NCI-H2196 treated with DMSO at 0.1 percent for 48 hours (cell line): ENCODE measurements around the gene SMPD1.
A peak's percentile ranks its signal among the peaks of the same experiment; 100 is the strongest.

Experiments used
- DNase-seq: peaks from one replicate; lab custom pipeline; 2025; ENCODE audit not compliant: unreplicated experiment; lab: John Stamatoyannopoulos, UW

The SMPD1 gene

DNA sequence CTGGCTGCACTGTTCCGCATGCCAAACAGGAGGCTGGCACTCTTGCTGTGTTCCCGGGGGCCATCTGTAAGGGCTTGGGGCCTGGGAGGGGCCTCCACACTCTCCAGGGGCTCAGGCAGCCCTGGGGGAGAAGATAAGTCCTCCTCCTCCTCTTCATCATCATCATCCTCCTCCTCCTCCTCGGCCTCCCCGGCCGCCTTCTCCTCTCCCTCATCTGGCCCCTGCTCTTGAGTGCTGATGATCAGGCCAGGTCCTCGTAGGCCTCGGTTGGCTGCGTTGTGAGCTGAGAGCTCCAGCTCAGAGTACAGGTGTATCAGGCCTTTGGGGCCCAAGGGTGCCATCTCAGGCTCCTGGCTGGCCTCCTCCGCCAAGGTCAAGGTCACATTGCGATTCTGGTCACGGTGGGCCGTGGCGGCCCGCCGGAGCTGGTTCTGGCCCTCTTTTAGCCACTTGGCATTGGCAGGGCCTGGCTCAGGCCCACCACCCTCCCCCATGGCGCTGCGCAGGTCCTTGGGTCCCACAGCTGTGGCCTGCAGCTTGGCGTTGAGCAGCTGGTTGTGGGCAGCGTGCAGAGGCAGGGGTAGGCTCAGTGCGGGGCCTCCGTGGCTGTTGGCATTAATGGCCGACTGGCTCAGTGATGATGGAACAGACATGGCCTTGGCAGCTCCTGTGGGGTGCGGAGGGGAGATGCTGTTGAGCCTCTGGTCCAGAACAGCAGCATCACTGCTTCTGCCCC, 20.6 kb downstream of the SMPD1 start:
- DNase-seq = no peak

GRCh38 chr11:6411594-6412031, 21.3 kb downstream of the SMPD1 start:
- DNase-seq = no peak

GRCh38 chr11:6413791-6414201, 23.5 kb downstream of the SMPD1 start:
- DNase-seq = no peak

- DNase-seq = no peak
Observed at GRCh38 chr11:6414874-6415328, 24.6 kb downstream of the SMPD1 start.

DNA sequence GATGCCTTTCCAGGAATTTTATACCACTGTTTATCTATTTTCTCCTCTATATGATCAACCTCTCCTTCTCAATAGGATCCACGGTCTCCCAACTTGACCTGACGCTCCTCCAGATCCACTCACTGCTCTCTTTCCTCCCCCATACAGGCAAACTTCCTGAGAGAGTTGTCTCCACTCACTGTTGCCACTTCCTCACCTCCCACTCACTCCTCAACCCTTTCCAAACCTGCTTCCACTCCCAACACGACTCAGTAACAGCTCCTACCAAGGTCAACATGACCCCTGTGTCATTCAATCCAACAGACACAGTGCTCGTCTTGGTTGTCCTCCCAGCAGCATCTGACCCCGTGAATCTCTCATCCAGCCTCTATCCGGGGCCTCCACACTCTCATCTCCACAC, 25.5 kb downstream of the SMPD1 start:
- DNase-seq = no peak

DNA sequence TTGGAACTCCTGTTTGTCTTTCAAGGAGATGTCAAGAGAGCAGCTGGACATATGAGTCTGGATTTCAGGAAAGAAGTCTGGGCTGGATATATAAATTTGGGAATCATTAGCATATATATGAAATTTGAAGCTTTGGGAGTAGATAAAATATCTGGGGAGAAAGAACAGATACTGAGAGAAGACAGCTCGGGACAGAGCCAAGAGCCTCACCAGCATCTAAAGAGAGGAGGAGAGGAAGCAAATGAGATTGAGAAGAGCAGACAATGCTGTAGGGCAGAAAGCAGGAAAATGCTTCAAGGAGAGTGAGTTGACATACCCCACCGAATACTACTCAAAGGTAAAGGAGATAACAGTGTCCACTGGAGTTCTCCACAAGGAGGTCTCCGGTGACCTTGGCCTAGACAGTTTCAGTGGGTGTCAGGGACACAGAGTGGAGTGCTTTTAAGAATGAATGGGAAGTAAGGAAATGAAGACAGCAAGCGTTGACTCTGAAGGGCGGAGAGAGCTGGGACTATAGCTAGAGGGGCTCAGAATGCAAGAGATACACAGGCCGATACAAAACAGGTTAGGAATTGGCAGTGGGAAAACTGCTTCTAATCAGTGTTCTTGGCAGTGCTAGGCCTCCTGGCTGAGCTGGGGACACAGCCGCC, 27.8 kb downstream of the SMPD1 start:
- no peak for DNase-seq

DNA sequence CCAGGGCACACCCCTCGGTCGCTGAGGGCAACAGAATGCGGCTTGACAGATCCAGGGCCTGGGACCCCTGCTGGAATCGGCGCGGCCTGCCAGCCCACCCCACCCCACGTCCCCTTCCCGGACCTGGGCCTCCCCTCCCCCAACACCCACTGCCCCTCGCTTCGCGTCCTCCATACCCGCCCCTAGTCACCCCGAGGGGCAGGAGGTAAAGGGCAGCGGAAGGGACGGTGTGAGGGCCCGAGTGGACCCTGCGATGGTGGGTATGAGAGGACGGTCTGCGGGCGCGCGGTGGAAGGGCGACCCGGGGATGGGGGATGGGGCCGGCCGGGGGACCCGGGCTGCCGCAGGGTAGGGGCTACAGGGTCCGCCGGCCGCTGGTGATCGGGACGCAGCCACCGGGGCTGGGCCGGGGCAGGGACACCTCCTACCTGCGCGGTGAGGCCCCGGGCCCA, 28.3 kb downstream of the SMPD1 start:
- no peak for DNase-seq

DNA sequence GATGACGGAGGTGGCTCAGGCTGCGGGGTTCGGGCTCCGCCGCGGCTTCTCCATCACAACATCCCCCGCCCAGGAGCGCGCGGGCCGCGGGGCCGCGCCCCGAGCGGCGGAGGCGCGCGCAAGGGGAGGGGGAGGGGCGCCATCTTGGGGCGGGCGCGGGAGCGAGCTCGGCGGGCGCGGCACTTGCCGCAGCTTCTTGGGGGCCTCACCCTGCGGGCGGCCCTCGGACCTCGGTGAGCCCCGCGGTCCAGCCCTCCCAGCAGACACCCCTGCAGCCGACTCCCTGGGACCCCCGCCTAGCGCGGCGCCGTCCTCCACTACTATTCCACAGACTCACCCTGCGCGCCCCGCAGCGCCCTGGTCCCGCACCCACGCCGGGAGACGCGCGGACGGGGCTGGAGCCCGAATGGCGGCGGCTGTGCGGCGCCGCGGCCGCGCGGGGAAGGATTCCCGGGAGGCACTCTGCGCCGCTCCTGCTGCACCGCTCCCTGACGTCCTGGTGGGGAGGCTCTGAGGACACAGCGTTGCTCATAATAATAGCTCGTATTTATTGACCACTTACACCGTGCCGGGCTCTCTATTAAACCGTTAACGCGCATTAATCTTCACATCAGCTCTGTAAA, 28.8 kb downstream of the SMPD1 start, which contains the start of gene APBB1:
Gene APBB1 (minus strand): TSS at position 86 of the 623 bp plus-strand sequence. CDS start 7,747 bp downstream, outside the sequence.
- DNase-seq = peak; percentile 28

DNA sequence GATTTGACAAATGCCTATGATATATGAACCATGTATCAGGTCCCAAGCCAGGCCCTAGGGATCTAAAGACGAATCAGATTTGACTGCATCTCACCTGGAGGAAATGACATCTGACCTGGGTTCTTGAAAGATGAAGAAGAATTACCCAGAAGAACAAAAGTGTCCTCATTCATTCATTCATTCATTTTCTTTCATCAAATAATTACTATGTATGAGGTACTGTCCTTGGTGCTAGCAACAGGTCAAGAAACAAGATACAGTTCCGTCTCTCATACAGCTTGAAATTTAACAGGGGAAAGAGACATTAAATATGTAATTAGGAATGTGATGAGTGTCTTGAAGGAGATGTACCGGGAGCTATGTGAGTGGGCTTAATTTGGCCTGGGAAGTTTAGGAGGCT, 30.4 kb downstream of the SMPD1 start:
- no peak for DNase-seq

- DNase-seq = no peak
Observed at GRCh38 chr11:6427516-6427915, 37.2 kb downstream of the SMPD1 start.

DNA sequence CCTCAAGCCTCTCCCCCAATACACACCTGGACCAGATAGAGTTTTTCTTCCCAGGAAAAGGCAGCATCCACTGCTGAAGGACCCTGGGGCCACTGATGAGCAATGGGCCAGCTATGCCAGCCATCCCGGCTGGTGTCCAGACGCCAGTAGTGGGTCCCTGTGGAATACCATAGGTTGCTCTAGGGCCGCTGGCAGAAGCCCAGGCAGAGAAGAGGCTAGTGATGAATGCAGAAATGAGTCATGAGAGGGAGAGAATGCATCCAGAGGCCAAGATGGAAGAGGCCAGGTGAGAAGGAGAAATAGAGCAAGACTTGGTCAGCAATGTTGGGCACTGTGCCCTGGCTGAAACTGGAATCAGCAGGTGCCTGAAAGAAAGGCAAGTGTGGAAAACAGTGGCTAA, 41.6 kb downstream of the SMPD1 start:
- peak; percentile 56 for DNase-seq

DNA sequence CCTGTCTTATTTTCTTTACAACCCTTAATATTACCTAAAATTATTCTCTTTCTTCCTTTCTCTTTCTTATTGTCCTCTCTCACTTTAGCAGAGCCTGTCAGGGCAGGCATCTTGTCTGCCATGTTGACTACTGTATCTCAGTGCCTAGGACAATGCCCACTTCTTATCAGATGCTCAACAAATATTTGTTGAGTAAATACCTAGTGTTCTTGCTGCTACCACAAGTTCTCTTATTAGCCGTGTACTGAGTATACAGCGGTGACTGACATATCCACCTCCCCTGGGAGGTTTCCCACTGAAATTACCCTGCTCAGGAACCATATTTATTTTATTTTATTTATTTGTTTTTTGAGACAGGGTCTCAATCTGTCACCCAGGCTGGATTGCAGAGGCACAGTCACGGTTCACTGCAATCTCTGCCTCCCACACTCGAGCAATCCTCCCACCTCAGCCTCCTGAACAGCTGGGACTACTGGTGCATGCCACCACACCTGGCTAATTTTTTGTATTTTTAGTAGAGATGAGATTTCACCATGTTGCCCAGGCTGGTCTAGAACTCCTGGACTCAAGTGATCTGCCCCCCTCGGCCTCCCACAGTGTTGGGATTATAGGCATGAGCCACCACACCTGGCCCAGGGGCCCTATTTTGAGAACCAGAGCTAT, 43.9 kb downstream of the SMPD1 start:
- no peak for DNase-seq

DNA sequence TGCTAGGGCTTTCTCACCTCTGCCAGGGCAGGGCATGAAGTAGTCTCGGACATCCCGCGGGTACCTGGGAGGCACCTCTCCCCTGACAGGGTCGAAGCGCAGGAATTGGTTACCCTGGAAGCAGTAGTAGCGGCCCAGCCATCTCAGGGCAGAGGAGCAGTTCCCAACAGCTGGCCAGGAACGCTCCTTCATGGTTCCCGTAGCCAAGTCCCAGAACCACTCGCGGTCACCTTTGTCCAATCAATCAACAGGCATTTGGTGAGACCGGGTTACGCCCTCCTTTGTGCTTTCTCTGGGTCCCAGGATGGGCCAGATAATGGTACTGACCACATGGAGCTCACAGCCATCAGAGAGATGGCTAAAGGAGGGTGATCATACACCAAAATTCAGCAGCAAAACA, 47.1 kb downstream of the SMPD1 start:
- no peak for DNase-seq

DNA sequence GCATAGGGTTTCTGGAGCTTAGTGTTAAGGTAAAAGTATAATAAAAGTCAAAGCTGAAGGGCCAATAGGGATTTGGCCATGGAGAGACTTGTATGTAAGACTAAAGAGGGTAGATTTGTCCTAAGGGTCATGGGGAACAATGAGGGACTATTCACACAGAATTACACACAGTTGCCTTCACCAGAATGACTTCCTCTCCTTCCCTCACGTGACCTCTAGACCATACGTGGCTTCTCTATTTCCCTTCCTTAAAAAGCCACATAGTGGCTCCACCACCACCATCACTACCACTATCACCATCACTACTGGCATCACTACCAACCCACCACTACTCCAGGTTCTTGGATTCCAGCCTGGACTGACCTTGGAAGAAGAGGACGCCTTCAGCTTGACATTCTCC, 47.7 kb downstream of the SMPD1 start:
- DNase-seq = no peak

- peak; percentile 64 for DNase-seq
Observed at GRCh38 chr11:6438979-6439571, 48.8 kb downstream of the SMPD1 start.

- no peak for DNase-seq
Observed at GRCh38 chr11:6440906-6441358, 50.7 kb downstream of the SMPD1 start, which contains the start of gene HPX. TSS of gene HPX (minus strand) at chr11:6440987. CDS start at chr11:6440963, 24 bp downstream.

GRCh38 chr11:6442441-6442840, 52.2 kb downstream of the SMPD1 start:
- no peak for DNase-seq

GRCh38 chr11:6443269-6444003, 53.2 kb downstream of the SMPD1 start:
- DNase-seq = no peak
